Islet precursor cell (in vitro differentiated cells): ENCODE measurements around the gene CAMSAP2.
A peak's percentile ranks its signal among the peaks of the same experiment; 100 is the strongest.

ENCODE experiments used
- DNase-seq: peaks from one replicate; pipeline ENCODE4 v3.0.0-alpha.2; 2018

Gene CAMSAP2

DNA sequence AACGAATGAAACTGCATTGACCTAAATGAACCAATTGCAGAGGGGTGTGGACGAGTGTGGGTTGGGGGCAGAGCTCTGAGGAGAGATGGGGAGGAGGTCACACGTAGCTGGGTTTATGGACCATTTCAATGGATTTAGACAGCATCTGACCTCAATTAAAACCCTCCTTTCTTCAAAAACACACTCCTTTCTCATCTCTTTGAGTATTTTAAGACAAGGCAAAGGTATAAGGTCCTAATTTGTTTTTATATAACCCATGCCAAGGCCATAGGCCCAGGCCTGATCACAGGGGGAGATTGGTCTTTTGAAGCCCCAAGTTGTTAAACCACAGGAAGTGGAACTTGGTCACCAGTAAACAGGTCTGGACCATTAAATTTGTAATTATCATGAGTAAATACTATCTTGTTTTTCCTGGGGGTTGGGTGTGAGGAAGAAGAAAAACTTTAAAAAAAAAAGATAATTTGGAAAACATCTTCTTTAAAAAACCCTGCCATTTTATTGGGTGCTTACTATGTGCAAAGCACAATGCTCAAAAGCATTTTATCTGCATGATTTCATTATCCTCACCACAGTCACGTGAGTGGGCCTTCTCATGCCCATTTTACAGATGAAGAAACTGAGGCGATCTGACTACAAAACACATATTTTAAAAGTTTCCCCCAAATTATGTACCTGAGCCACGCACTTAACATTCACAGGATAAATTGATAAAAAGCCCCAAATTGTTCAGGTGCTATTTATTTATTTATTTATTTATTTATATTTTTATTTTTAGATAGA, 147.1 kb downstream of the CAMSAP2 start:
- no peak for DNase-seq

DNA sequence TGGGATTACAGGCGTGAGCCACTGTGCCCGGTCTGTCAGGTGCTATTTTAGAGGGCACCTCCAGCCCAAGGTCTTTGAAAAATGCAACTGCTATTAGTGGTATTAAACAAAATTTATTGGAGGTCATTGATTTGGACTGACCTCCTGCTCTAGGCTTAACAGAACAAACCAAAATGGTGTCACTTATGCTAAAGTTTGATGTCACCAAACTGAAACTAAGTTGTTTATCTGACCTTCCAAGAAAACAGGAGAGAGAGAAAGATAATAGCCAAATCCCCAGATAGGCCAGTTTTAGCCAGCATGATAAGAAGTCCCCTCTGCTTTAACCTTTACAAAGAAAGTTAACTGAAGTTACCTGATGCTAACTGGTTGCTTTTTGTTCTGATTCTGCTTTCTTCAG, 147.9 kb downstream of the CAMSAP2 start:
- no peak for DNase-seq

DNA sequence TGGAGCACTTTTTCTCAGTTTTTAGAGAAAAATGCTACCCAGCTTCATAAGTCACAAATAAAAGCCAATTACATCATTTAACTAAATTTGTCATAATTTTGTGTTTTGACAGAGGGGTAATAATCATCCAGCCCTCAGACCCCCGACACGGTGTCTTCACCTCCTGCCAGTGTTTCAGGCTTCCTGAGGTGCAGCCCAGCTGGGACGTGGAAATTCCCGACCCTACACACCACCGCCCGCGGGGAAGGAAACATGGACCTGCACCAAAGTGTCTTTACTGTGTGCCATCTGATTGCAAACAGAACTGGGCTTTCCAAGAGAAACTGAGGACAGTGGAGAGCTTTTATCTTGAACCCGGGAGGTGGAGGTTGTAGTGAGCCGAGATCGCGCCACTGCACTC, 148.3 kb downstream of the CAMSAP2 start:
- DNase-seq, result no peak

DNA sequence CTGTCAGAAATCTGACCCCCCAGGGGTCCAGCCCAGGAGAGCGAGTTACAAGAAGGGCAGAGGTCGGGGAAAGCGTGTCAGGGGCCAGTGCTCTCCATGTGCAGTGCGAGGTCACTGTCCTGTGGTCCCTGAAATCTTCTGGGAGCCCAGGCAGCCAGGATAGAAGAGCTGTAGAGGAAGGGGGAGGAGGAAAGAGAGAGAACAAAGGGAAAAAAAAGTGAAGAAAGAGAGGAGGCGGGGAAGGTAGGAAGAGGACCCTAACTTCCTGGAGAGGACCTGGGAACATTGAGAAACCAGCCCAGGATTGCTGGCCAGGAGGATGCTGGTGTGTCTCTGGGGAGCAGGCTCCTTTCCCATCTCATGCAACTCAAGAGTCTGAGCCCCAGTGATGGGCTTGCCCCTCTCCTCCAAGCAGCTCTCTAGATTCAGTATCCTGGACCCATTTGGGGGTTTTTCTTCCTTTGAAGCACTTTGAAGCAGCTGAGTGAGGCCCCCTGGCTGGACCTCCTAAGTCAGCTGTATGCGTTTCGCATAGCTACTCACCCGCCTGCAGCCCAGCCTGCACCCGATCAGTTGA, 149.2 kb downstream of the CAMSAP2 start:
- DNase-seq, result no peak

DNA sequence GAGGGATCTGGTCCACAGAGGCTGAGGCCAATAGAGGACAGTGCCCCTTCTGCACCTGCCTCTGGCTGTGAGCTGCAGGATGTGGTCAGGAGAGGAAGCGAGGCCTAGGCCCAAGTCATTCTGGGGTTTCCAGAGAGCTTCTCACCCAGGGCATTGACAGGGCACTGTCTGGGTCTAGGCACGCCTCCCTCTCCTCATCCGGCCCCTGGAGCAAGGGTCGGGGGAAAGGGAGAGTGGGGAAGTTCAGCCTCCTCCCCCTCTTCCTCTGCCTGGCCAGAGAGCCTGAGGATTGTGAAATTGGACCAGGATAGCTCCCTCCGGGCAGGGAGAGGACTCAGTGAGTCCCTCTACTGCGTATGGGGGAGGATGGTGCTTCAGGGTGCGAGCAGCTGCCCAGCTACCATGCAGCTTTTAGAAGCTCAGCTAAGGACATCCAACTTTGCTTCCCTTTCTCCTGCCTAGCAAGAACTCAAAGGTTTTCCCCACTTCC, 149.7 kb downstream of the CAMSAP2 start:
- DNase-seq, result peak; percentile 81

DNA sequence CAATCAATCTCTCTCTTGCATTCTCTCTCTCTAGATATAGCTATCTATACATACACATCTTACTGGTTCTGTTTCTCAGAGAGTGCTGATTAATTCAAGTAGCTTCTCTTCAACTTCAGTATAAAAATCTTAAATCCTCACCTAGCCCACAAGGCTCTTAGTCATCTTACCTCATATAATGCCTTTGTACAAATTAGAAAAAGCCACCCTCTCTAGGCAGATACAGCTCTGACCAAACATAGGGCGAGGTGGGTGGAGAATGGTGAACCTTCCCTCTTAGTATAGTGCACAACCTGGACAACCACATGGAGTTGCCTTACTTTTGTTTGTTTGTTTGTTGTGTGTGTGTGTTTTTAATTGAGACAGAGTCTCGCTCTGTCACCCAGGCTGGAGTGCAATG, 150.9 kb downstream of the CAMSAP2 start:
- no peak for DNase-seq

DNA sequence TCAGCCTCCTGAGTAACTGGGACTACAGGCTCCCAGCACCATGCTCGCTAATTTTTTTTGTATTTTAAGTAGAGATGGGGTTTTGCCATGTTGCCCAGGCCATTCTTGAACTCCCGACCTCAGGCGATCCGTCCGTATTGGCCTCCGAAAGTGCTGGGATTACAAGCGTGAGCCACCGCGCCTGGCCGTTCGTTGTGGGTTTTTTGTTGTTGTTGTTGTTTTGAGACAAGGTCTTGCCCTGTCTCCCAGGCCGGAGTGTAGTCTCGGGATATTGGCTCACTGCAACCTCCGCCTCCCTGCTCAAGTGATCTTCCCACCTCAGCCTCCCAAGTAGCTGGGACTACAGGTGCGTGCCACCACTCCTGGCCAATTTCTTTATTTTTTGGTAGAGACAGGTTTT, 151.3 kb downstream of the CAMSAP2 start:
- no peak for DNase-seq

DNA sequence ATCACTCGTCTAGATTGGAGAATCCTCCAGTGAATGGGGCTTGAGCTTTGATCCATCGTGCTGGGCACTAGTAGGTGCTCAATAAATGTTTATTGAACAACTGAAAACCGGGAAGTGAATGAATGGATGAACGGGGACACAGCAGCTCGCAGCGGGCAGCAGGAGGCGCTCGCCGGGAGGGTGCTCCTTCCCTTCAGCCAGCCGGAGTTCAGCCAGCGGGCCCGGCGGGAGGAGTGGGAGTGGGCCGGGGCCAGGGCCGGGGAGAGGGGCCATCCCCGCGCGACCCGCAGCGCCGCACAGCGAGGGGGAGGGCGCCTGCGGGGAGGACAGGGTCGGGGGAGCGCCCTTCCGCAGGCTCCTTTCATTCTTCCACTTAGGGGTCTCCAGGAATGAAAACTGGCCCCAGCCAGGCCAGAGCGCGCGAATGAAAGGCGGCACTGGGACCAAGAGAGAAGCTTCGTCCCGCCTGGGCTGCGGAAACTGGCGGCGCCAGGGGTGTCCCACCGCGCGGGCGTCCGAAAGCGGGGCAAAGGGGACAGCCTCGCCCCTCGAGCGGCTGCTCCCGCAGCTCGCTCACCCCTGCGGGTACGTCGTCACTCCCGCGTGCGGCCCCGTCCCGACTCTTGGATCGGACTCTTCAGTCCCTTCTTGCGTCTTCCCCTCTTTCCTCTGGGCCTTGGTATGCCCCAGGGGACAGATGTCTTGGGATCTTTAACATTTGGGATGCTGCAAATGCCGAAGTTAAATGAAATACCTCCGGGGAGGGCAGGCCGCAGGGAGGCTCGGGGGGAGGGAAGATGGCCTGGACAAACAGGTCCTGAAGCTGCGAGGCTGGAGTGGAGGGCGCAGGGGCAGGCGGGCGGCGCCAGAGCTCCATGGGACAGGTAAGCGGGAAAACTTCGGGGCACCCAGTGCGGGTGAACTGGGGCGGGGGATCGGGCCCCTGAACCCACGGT, 152.4 kb downstream of the CAMSAP2 start:
- peak; percentile 95 for DNase-seq

DNA sequence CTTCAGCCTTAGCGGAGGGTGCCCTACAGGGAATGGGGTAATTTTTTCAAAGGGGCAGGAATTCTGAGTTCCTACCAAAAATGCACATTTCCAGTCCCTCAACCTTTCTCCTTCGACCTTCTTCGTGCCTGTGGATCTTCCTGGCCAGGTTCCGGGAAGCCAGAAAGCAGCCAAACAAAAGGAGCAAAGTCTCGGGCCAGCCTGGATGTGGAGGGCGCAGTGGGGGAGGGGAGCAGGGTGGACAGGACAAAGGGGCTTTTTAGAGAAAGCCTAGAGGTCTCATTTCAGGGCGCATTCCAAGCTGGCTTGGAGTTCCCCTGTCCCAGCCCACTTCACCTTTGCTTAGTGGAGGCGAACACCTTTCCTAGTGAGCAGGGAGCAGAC, 153.1 kb downstream of the CAMSAP2 start:
- DNase-seq, result peak; percentile 91

DNA sequence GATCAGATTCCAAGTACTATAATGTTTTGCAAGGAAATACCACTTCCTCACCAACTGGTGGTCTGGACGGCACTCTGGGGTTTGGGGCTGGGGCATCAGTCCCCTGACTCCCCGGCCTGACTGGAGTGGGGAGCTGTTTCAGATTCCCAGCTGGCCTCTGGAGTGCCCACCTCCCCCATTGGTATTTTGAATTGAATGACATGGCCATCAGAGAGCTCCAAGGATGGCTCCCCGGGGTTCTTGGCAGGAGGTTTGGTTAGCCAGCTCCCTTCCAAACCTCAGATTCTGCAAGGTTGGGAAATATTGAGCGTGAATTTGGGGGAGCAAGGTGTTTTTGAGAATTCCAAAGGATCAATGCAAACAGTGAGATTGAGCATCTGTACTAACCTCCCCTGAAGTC, 153.9 kb downstream of the CAMSAP2 start:
- no peak for DNase-seq

DNA sequence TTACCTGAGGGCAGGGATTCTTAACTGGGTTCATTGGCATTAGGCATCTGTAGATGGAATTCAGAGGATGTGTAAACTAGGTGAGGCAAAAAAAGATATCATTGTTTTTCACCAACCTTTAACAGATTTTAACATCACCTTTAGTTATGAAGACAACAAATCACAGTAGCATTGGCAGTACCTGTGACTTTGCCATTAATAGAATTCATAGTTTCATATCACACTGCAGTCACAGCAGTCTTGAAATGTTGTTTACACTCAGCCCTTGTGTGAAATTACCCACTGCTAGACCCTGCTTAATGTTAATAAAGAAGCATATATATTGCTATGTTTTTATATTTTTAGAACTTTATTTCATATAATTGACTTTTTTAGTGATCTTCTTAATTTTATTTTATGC, 154.3 kb downstream of the CAMSAP2 start:
- DNase-seq, result no peak

DNA sequence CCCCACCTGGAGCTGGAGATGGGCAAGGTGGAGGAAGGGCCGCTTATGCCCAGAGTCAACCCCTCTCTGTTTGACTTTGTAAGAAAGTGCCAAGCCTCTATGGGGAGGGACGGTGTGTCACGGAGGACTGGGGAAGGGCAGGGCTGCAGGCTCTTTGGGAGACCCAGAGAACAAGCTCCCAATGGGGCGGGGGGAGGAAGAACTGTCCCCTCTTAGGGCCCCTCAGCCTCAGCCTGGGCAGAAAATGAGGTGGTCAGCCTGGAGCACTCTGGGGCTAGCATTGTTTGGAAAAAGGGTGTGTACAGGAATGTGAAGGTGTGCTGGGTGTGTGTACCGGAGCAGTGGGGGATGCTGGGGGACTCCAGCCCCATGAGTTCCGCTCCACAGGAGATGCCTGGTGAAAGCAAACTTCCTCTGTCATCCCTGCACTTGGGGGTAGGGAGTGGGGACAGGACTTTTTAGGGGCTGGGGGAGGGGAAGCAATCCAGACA, 154.8 kb downstream of the CAMSAP2 start:
- DNase-seq, result no peak

DNA sequence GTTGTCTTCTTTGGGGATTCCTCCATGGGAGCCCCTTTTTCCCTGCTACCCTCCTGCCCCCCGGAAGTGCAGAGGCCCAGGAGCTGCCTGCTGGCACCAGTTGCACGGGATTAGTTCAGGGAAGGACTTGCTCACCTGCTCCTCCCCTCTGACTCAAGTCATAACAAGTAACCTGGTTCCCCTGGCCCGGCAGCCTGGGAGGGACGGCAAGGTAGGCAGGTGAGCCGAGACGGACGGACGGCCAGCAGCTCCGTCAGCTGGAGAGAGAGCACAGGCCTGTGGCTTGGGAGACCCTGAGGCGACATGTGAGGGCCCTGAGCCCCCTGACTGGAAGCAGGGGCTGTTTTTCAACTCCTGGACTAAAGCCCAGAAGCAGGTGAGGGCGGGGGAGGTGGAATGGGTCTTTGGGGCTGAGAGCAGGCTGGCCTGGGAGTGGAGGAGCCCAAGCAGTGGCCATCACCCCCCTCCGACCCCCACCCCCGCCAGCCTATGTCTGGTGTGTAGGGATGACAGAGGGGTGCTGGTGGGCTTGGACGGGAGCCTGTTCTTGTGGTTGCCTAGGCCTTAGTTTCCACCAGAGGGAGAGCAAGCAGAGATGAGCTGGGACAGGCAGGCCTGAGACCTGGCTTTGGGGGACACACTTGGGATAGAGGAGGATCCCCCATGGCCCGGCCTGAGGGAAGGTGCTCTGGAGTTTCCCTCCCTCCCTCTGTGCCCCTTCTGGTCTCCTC, 156.2 kb downstream of the CAMSAP2 start, which contains the start of gene INAVA:
Gene INAVA, plus strand, starts transcription at position 189 of the 731 bp plus-strand sequence. CDS start 3,501 bp downstream, outside the sequence.
- peak; percentile 84 for DNase-seq

DNA sequence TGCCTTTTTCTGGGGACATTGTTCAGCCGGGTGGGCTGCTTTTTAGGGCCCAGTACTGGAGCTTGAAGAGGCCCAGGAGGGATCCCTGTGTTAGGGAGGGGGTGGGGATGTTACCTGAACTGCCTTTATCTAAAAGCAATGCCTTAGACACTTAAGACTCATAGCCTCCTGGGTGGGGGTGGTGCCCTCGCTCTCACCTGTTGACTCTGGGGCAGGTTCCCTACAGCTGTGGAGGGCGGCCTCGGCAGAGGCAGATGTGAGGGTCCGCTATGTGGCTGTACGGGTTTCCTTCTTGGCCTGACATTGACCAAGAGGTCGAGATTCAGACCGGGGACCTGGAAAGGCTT, 156.7 kb downstream of the CAMSAP2 start:
- DNase-seq, result no peak

DNA sequence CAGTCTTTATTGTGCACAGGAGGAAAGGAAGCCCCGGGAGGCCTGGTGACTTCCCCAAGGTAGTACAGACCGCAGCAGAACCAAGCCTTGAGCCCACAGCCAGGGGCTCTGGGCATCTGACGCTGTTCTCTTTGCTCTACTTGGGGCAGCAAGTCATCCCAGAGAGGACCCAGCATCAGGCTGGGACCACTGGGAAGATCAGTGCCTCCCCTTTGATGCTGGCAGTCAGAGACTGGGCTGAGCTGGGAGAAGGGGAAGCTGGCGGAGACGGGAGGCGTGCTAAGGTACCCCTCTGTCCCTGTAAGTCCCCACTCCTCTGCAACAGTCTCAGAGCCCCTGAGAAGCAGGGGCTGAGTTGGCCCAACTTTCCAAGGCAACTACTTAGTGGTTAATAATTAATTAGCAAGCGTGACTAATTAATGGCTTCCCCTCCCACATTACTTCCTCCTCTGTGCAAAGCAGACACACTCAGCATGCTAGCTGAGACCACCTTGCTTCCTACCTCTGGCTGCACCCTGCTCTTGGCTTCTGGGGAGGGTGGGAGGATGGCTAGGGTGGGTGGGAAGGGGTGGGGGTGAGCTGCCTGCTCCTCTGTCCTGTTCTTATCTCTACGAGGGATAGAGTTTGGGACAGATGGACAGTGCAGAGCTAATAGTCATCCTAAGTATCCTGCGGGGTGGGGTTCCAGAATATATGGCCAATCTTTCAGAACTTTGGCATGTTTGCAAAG, 157.3 kb downstream of the CAMSAP2 start:
- no peak for DNase-seq

DNA sequence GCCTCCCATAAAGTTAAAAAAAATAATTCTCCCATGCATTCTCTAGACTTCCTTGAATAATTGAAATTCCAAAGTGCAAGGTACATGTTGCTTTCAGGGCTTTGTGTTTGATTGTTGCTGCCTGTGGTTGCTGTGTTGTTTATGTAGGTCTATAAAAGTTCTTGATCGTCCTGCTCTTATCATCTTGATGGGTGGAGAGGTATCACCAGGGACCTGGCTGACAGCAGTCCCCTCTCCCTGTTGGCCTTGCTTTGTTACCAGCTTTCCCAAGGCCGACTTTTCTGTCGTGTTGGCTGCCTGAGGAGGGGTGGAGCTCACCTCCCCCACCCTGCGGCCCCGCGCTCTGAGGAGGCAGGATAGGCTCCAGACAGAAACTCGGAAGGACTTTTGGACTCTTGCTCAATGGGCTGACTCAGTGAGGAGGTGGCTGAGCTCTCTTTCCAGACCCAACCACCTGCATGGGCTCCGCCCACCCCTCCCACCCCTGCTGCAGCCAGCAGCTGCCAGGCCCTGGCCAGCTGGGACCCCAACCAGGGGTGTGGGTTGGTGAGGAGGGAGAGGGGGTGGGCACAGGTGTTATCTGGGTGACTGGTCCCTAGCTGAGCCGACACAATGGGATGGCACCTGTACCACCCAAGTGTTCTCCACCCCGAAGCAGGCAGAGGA, 158.0 kb downstream of the CAMSAP2 start:
- DNase-seq, result peak; percentile 92

DNA sequence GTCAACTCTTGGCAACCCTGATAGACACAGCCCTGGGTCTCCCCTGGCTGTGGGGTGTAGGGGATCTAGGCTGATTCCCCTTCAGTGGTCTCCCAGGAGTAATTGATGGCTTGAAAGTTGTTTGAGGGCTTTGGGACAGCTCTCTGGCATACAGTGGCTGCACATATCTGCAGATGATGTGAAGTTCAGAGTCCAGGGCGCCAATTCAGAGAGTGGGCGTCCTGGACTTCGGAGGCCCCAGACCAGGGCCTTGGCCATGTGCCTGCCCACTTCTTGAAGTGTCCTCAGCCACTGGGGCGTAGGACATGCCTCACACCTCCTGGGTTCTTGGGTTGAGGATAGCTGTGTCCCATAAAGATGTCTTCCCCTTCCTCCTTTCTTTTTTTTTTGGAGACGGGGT, 158.6 kb downstream of the CAMSAP2 start:
- DNase-seq, result no peak

DNA sequence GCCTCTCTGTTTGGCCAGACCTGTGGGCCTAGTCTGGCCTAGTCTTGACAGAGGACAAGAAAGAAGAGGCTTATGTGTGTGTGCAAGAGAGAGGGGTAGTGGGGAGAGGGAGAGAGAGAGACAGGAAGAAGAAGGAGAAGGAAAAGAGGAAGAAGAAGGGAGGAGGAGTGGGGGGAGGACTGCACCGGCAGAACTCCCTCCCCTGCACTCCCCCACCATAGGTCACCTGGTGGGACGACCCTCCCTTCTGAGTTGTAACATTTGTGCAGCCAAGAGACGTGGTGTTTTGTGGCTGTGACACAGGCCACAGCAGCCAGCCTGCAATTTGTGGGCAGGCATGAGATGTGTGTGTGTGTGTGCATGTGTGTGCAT, 160.3 kb downstream of the CAMSAP2 start:
- DNase-seq, result no peak

DNA sequence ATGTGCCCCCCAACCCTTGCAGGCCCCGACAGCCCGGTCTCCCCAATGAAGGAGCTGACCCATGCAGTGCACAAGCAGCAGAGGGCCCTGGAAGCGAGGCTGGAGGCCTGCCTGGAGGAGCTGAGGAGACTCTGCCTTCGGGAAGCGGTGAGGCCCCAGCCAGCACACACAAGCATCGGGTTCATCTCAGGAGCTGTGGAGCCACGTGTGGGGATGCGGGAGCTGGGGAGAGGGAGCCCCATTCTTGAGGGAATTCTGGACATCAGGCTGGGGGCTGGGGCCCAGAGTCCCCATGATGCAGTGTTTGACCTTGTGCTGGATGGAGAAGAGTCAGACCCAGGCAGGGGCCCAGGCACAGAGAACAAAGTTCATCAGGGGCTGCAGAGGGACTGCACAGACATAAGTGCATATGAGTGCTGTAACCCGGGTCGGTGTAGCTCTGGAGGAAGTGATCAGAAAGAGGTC, 160.8 kb downstream of the CAMSAP2 start:
- no peak for DNase-seq

DNA sequence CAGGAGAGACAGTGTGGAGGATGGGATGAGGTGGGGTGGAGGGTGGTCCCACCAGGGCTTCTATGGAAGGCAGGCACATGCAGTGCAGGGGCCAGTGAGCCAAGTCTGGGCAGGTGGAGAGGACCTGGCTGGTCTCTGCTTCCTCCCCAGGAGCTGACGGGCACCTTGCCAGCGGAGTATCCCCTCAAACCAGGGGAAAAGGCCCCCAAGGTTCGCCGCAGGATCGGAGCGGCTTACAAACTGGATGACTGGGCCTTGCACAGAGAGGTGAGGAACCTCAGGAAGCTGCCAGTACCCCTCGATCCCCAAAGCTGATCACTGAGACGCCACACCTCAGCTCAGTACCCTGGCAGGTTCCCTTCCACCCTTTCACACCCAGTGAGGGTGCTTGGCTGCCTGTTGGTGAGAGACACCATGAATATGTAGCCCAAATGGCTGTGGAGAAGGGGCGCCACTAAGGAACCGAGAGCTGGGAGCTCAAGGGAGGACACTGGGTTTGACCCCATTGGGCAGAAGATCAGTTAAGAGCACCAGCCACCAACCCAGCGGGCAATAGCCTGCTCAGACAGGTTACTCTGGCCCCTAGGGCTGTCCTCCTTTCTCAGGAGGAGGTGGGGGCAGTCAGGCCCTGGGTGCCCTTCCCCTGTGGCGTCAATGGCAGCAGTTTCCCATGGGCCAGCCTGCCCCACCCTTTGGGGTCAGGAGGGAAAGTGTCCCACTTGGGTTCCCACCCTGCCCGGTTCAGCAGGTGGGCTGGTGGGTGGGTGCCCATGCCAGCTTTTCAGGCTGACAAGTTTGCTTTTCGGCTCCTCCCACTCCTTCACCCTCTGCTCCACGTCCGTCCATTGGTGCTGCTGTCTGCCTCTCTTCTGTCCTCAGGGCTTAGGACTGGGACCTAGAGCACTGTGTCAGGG, 161.5 kb downstream of the CAMSAP2 start:
- DNase-seq, result no peak
